Stimulated activated CD4-positive, alpha-beta T cell treated with anti-CD3 and anti-CD28 coated beads, TNF-alpha, amount 100 ng/mL, for 24 hours (primary cell): ENCODE results near the gene SEPTIN11.

Experiments
- DNase-seq, 3 experiments: peaks; one replicate each; pipeline ENCODE4 v3.0.0-alpha.2; 2020; ENCODE audit warnings: low read depth in 3 of 3

Gene SEPTIN11

GRCh38 chr4:76979236-76979635 lies 29.7 kb downstream of the SEPTIN11 start:
- DNase-seq: no peak

- no peak for DNase-seq
Observed at GRCh38 chr4:76980261-76980660, 30.7 kb downstream of the SEPTIN11 start.

- no peak for DNase-seq
Observed at GRCh38 chr4:76981644-76982043, 32.1 kb downstream of the SEPTIN11 start.

GRCh38 chr4:76982638-76983584 lies 33.4 kb downstream of the SEPTIN11 start:
- DNase-seq: no peak

- DNase-seq: no peak
Observed at GRCh38 chr4:76984127-76984526, 34.6 kb downstream of the SEPTIN11 start.

GRCh38 chr4:76984788-76985211 lies 35.2 kb downstream of the SEPTIN11 start:
- DNase-seq: no peak

- DNase-seq: no peak
Observed at GRCh38 chr4:76987153-76987591, 37.6 kb downstream of the SEPTIN11 start.

GRCh38 chr4:76987685-76988084 lies 38.1 kb downstream of the SEPTIN11 start:
- no peak for DNase-seq

- DNase-seq: peak in 2 of 3 experiments; percentile 16 to 35
Observed at GRCh38 chr4:76989391-76990061, 40.0 kb downstream of the SEPTIN11 start.

- no peak for DNase-seq
Observed at GRCh38 chr4:76990288-76991080, 40.9 kb downstream of the SEPTIN11 start.

- no peak for DNase-seq
Observed at GRCh38 chr4:76991161-76991660, 41.7 kb downstream of the SEPTIN11 start.

- DNase-seq: peak in 2 of 3 experiments; percentile 22 to 29
Observed at GRCh38 chr4:76993787-76994641, 44.5 kb downstream of the SEPTIN11 start.

GRCh38 chr4:76995776-76996175 lies 46.2 kb downstream of the SEPTIN11 start:
- DNase-seq: no peak

GRCh38 chr4:76996445-76996844 lies 46.9 kb downstream of the SEPTIN11 start:
- DNase-seq: no peak

- DNase-seq: no peak
Observed at GRCh38 chr4:76997077-76997476, 47.5 kb downstream of the SEPTIN11 start.

GRCh38 chr4:76997532-76997931 lies 48.0 kb downstream of the SEPTIN11 start:
- no peak for DNase-seq

GRCh38 chr4:76998251-76998901 lies 48.8 kb downstream of the SEPTIN11 start:
- DNase-seq: no peak
